NCI-H1105 treated with DMSO at 0.1 percent for 48 hours (cell line): ENCODE results near the gene RWDD2A.

ENCODE experiments used
- DNase-seq: peaks from one replicate; lab custom pipeline; 2025; lab: John Stamatoyannopoulos, UW

The RWDD2A gene

GRCh38 chr6:83199173-83199862 is 6.2 kb downstream of the RWDD2A start:
- no peak for DNase-seq

GRCh38 chr6:83199863-83200225 is 6.7 kb downstream of the RWDD2A start:
- no peak for DNase-seq

DNA sequence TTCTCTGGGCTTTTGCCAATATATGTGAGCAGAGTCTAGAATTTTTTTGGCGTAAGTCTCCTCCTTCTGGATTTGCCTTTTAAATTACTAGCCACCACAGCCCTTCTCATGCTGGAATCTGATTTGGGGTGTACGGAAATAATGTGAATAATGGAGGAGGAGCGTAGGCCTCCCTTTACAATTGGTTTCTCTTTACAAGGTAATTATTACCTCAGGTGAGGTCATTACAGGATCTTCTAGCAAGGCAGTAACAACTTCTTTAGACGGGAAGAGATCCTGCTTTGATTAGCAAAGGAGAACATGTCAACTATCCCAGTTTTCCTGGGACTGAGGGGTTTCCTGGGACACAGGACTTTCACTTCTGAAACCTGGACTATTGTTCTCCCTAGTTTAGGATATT is 8.9 kb downstream of the RWDD2A start:
- DNase-seq = no peak

GRCh38 chr6:83215131-83216047 is 22.2 kb downstream of the RWDD2A start:
- peak; percentile 84 for DNase-seq

DNA sequence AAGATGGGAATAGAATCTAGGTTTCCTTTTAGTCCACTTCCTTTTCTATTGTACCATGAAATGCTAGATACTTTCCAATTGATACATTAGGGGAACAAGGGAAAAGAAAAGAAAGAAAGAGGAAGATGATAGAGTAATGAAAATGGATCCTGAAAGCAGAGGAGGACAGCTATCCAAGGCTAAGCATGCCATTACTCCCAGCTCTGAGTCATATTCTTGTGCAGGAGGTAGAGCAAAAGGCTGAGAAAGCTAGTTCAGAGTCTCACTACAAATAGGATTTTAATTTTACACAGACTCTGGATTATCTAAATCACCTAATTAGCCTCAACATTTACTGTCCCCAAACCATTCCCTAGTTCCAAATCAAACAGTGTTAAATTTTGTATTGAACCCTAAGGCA is 23.6 kb downstream of the RWDD2A start:
- DNase-seq = no peak

GRCh38 chr6:83218646-83219045 is 25.5 kb downstream of the RWDD2A start:
- no peak for DNase-seq

DNA sequence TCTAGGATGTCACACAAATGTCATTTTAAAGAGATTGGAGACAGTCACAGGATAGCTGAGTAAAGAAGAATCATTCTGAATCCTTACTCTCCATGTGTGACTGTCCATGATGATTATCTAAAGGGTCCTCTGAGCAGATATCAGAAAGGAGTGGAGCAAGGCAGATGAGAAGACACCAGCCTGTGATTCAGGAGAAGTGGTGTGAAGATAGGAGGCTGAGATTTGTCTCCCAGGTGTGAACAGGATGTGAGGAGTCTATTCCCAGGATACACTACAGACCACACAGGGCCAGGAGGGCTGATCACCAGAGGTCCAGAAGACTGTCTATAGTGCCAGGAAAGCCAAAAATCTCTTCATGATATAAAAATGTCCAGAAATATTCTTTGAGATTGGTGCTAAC is 27.0 kb downstream of the RWDD2A start:
- DNase-seq = no peak

DNA sequence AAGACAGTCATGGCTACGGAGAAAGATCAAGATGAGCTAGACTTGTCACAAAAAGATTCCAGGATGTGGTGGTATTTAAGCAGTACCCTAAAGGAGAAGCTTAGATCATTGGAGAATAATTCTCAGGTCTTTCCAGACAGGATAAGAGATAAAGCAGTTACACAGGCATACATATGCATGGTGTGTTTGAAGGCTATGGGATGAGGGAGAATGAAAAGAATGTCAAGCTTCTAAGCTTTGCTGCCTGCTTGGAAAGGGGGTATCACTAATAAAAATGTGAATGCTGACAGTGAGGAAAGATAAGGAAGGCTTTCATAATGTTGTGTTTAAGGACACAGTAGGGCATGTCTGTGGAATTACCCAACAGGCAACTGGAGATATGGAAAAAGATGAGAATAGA is 28.1 kb downstream of the RWDD2A start:
- DNase-seq = no peak

DNA sequence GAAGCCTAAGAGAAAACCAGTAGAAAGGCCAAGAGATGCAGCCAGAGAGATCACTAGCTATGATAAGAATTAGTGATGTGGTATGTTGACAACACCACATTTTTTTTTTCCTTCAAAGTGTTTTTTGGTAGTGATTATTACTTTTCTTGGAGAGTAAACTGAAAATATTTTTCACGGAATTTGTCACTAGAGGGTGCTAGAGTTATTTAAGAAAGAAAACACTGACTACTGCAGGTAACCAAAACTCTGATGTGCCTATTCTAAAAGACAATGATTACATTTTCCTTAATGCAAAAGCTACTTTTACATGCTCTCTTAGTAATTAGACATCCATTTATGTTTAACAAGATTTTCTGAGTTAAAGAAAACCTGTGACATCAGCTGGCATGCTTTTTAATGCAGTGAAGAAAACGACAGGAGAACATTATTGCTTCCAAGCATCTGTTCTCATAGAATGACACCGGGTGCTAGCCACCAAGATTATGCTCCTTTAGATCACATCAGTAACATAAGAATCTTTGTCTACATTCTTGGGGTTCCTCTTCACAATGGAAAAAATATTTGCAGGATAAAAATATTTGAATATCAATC is 28.8 kb downstream of the RWDD2A start:
- DNase-seq = peak; percentile 57

DNA sequence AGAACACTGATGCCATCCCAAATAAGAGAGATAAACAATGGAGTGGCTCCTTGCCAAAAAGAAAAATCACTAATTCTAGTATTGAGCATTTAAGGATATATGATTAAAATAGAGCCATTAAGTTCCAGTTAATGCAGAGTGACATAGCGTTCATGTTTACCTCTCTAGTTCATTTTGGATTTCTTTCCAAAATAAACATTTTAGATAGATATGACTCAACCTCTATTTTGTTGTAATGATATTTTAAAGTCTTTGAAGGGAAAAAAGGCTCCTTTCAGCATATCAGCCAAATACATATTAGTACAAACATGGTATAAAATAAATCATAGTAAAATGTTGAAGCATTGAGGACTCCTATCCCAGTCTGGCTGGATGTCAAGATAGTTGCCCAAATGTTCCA is 33.4 kb downstream of the RWDD2A start:
- no peak for DNase-seq

- no peak for DNase-seq
These were observed 38.0 kb downstream of the RWDD2A start for GRCh38 chr6:83231146-83231545.

DNA sequence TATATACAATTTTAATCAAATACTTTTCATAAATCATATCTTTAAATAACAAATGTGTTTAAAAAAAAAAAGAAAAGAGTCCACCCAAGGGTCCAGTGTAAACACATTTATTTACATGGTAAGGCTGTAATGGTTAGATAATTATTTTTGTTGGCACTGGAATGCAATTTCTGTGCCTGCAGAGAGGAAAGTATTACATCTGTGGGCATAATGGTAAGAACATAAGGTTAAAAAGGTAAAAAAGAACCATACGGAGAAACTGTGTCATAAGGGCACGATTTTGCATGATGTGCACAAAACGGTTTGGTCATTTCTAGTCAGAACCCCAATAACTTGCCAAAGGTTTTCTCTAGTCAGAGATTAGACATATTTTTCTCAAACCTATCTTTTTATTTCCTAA is 54.3 kb downstream of the RWDD2A start:
- no peak for DNase-seq
